Hepatocyte (in vitro differentiated cells): ENCODE data around the gene FAN1. TPM values are rescaled to one million over a fixed set of nuclear protein-coding genes. Genes with fewer than 3 reads are reported as not detected.
A peak's percentile ranks its signal among the peaks of the same experiment; 100 is the strongest.
"Not testable (repeated sequence)": the region's sequence is repeated elsewhere in the genome, so short reads cannot be mapped to it uniquely, and the experiment has no call there.

Experiments
- DNase-seq: peaks from one replicate; pipeline ENCODE4 v3.0.0-alpha.2; 2016; ENCODE audit warnings: low spot score
- H2AFZ ChIP-seq: fragments of 200-600 bp; sonication (generic); 2 replicates; pipeline ENCODE4 v1.6.0; 2016; ENCODE audit warnings: antibody characterized with exemption, mild to moderate bottlenecking
- H3K27ac ChIP-seq: fragments of 200-600 bp; sonication (generic); 2 replicates; pipeline ENCODE4 v1.5.1; 2016; ENCODE audit warnings: mild to moderate bottlenecking
- H3K27me3 ChIP-seq: fragments of 200-600 bp; sonication (generic); 2 replicates; pipeline ENCODE4 v1.6.1; 2016
- H3K36me3 ChIP-seq: fragments of 200-600 bp; sonication (generic); replicated peaks from 2 replicates; pipeline ENCODE4 v1.5.1; 2016; ENCODE audit warnings: low read depth; ENCODE audit not compliant: insufficient read depth
- H3K4me1 ChIP-seq: fragments of 200-600 bp; sonication (generic); 2 replicates; pipeline ENCODE4 v1.5.1; 2016; ENCODE audit warnings: mild to moderate bottlenecking, moderate library complexity; ENCODE audit not compliant: insufficient read depth
- H3K4me2 ChIP-seq: fragments of 200-600 bp; sonication (generic); 2 replicates; pipeline ENCODE4 v1.6.0; 2016
- H3K4me3 ChIP-seq: fragments of 200-600 bp; sonication (generic); 2 replicates; pipeline ENCODE4 v1.5.1; 2016; ENCODE audit warnings: mild to moderate bottlenecking
- H3K79me2 ChIP-seq: fragments of 200-600 bp; sonication (generic); 2 replicates; pipeline ENCODE4 v1.6.0; 2017; ENCODE audit warnings: mild to moderate bottlenecking
- H3K9me2 ChIP-seq: fragments of 200-600 bp; sonication (generic); replicated peaks from 2 replicates; pipeline ENCODE4 v1.6.0; 2017; ENCODE audit warnings: mild to moderate bottlenecking; ENCODE audit not compliant: insufficient read depth
- H3K9me3 ChIP-seq: fragments of 200-600 bp; sonication (generic); 2 replicates; pipeline ENCODE4 v1.5.1; 2016; ENCODE audit warnings: low read depth, mild to moderate bottlenecking
- H4K20me1 ChIP-seq: fragments of 200-600 bp; sonication (generic); 2 replicates; pipeline ENCODE4 v1.6.0; 2016; ENCODE audit warnings: mild to moderate bottlenecking; ENCODE audit not compliant: insufficient read depth, poor library complexity, severe bottlenecking
- EZH2 ChIP-seq: fragments of 200-600 bp; sonication (generic); IDR thresholded peaks from 2 replicates; pipeline ENCODE4 v1.6.1; 2016; ENCODE audit warnings: antibody characterized with exemption, mild to moderate bottlenecking, borderline replicate concordance
- EZH2phosphoT487 ChIP-seq: fragments of 200-600 bp; sonication (generic); IDR thresholded peaks from one replicate; pipeline ENCODE4 v1.6.1; 2018; ENCODE audit warnings: antibody characterized with exemption, mild to moderate bottlenecking, low read depth, moderate library complexity; ENCODE audit not compliant: unreplicated experiment, severe bottlenecking
- WGBS: methylation state at CpG from one replicate; pipeline ENCODE4 v1.1.6; 2016; ENCODE audit warnings: low lambda C conversion rate; ENCODE audit errors: missing lambda C conversion rate; 5-methylcytosine and 5-hydroxymethylcytosine counted together
- polyA plus RNA-seq: library from polyadenylated mRNA; unstranded; fragments of >200 nt; fragmentation: Nextera tagmentation; extraction: Ambion mirVana; gene quantifications from 2 replicates; pipeline ENCODE4 v1.2.1, GENCODE V29; 2016
- total RNA-seq: library from RNA; depleted of rRNA; stranded (reverse); fragments of >200 nt; gene quantifications from 2 replicates; pipeline ENCODE4 v1.2.3, GENCODE V29; 2014
- TF ChIP-seq, protein P1 (sequence below): fragments of 200-600 bp; sonication (generic); IDR thresholded peaks from 2 replicates; pipeline ENCODE4 v1.5.1; 2016; ENCODE audit warnings: antibody characterized with exemption, mild to moderate bottlenecking; ENCODE audit not compliant: poor library complexity

FAN1 gene
- total and polyA plus RNA-seq, 2 experiments from 2014 or later = 8.3 to 19.2 TPM

DNA sequence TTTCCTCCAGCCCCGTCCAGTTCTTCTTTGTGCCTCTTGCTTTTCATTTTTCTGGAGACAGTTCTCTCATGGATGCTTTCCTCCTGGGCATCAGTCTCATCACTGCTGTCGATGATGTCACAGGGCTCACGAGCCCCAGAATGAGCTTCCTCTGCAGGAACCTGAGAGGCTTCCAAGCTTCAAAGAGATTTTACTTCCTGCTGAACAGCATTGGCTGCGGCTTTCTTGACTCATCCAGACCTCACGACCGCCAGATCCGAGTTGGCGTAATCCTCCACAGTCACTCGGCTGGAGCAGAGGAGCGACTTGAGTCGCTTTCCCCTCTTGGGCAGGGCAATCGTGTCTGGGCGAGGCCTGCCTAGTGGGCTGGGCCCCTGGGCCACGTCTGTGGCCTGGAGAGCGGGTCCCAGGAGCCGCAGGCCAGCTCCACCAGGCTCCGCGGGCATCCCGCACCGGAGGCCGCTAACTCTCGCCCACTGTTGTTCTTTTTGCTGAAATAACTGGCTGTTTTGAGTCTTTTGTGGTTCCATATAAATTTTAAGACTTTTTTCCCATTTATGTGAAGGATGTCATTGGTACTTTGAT lies 20.8 kb upstream of the FAN1 start:
- Histone ChIP-seq H2AFZ (no peak overlapping the region), H3K27me3 (no peaks in the 10 kb centered on the region), H3K4me3 (no peak overlapping the region), H3K79me2 (no peaks in the 10 kb centered on the region), H3K9me2 (no peaks in the 10 kb centered on the region), H3K9me3 (no peaks in the 10 kb centered on the region), H3K4me2 (no peak overlapping the region), H3K36me3 (no peaks in the 10 kb centered on the region), H3K27ac (no peak overlapping the region), H4K20me1 (no peaks in the 10 kb centered on the region), H3K4me1 (no peaks in the 10 kb centered on the region)
- WGBS = 89% methylated on average over 22 of the region's 22 CpGs
- no peak for DNase-seq
- TF ChIP-seq EZH2phosphoT487 (no peak), EZH2 (no peak)
- TF ChIP-seq, protein P1, sequence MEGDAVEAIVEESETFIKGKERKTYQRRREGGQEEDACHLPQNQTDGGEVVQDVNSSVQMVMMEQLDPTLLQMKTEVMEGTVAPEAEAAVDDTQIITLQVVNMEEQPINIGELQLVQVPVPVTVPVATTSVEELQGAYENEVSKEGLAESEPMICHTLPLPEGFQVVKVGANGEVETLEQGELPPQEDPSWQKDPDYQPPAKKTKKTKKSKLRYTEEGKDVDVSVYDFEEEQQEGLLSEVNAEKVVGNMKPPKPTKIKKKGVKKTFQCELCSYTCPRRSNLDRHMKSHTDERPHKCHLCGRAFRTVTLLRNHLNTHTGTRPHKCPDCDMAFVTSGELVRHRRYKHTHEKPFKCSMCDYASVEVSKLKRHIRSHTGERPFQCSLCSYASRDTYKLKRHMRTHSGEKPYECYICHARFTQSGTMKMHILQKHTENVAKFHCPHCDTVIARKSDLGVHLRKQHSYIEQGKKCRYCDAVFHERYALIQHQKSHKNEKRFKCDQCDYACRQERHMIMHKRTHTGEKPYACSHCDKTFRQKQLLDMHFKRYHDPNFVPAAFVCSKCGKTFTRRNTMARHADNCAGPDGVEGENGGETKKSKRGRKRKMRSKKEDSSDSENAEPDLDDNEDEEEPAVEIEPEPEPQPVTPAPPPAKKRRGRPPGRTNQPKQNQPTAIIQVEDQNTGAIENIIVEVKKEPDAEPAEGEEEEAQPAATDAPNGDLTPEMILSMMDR = no peak

- H3K79me2 ChIP-seq, H3K4me2 ChIP-seq, H3K27me3 ChIP-seq, H3K27ac ChIP-seq, H4K20me1 ChIP-seq, H3K4me3 ChIP-seq, H3K9me2 ChIP-seq, DNase-seq, H3K4me1 ChIP-seq, H3K36me3 ChIP-seq, H2AFZ ChIP-seq, H3K9me3 ChIP-seq: not testable (repeated sequence)
- 94% methylated on average over 11 of the region's 17 CpGs for WGBS
These were observed 20.0 kb upstream of the FAN1 start for GRCh38 chr15:30883666-30884065.

- WGBS = 73% methylated on average over 1 of the region's 1 CpG
- H4K20me1 ChIP-seq = no peaks in the 10 kb centered on the region
These were observed 17.9 kb upstream of the FAN1 start for GRCh38 chr15:30885814-30886213.

GRCh38 chr15:30889196-30889595 lies 14.5 kb upstream of the FAN1 start:
- Histone ChIP-seq H2AFZ (no peak overlapping the region), H3K4me3 (no peak overlapping the region), H3K27me3 (no peaks in the 10 kb centered on the region), H3K4me2 (no peak overlapping the region), H3K27ac (no peak overlapping the region), H4K20me1 (no peaks in the 10 kb centered on the region), H3K9me3 (no peaks in the 10 kb centered on the region), H3K79me2 (no peaks in the 10 kb centered on the region), H3K36me3 (no peaks in the 10 kb centered on the region), H3K9me2 (no peaks in the 10 kb centered on the region), H3K4me1 (no peaks in the 10 kb centered on the region)
- WGBS = 73% methylated on average over 4 of the region's 4 CpGs
- no peak for DNase-seq
- TF ChIP-seq EZH2phosphoT487 (no peak), EZH2 (no peak)
- TF ChIP-seq, protein P1 = no peak

More at GRCh38 chr15:30885814-30886213, 17.9 kb upstream of the FAN1 start:
- H3K36me3 ChIP-seq = no peaks in the 10 kb centered on the region
- peak; percentile 38 for DNase-seq
- H3K4me1 ChIP-seq = no peaks in the 10 kb centered on the region
- no peak overlapping the region for H3K27ac ChIP-seq
- H3K9me3 ChIP-seq = no peaks in the 10 kb centered on the region
- no peak overlapping the region for H3K4me3 ChIP-seq
- H2AFZ ChIP-seq = no peak overlapping the region
- H3K27me3 ChIP-seq = no peaks in the 10 kb centered on the region
- no peaks in the 10 kb centered on the region for H3K79me2 ChIP-seq
- TF ChIP-seq EZH2 (no peak), EZH2phosphoT487 (no peak)
- TF ChIP-seq, protein P1 = no peak
- no peak overlapping the region for H3K4me2 ChIP-seq
- H3K9me2 ChIP-seq = no peaks in the 10 kb centered on the region
